ENCODE data around the gene RPA3.

The RPA3 gene

DNA sequence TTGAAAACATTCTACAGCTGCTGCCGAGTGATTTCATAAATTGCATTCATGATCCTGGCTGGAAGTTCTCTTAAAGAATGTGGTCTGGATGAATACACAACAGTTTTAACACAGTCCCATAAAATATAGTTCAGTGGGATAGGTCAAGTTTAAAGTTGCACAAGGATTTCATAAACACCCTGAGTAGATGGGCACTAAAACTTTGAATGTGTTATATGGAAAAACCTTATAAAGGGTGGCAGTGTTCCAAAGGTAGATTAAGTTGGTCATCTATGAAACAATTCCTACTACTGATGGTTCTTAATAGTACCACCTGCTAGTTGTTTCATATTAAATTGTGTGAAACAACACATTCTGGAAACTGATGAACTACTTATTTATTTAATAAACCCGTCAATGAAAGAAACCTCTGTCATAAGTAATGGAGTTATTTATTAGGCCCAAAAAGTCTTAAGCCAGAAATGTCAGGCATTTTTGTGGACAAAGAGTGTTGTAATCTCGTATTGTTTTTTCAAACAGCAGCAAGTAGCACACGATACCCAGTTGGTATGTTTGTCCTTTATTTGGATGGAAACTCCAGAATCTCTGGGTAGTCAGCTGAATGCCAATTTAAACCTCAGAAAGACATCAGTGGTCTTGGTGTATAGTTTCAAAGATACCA lies 14.3 kb upstream of the RPA3 start:
- DNase-seq (ENCODE audit: low read depth in 2 of 2) = no peak

DNA sequence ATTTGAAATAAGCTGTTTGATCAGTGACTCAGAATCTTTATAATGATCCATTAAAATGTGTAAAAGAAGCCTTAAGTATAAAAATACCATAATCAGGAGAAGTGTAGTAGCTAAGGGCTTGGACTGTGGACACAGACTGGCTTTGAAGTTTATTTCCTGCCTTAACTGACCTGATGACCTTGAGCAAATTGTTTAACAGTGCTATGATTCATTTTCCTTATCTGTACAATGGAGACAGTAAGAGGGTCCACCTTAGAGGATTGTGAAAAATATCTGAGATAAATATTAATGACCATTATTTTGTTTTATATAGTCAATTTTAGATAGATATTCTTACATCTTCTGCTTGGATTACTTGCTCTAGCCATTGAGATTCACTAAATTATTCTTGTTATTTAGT lies 13.3 kb upstream of the RPA3 start:
- no peak for DNase-seq (ENCODE audit: low read depth in 2 of 2)

DNA sequence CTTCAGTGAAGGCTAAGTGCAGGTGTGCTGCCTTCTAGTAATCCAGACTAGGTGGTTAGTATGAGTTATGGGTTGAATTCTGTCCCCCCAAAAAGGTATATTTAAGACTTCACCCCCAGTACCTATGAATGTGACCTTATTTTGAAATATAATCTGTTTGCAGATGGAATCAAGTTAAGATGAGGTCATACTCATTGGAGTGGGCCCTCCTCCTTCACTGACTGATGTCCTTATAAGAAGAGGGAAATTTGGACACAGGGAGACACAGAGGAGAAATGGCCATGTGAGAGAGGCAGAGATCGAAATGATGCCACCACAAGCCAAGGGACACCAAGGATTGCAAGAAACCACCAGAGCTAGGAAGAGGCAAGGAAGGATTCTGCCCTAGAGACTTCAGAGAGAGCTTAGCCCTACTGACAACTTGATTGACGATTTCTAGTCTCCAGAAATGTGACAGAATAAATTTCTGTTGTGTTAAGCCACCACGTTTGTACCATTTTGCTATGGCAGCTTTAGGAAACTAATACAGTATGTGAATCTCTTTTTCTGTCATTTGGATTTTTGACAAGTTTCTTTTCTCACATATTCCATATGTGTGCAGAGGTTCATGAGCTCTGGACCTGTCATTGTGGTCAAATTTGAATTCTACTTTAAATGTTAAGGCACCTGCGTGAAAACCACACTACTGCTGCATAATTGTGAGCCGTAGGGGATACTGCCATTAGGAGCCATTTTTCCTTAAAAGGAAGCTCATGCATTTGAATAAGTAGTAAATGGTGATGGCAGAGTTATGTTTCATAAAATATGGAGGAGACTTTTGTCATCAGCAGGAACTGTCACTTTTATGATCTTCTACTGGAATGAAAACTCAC lies 2.6 kb upstream of the RPA3 start:
- no peak for DNase-seq (ENCODE audit: low read depth in 2 of 2)

GRCh38 chr7:7720193-7720592 lies 1.8 kb upstream of the RPA3 start:
- DNase-seq (ENCODE audit: low read depth in 2 of 2) = no peak

DNA sequence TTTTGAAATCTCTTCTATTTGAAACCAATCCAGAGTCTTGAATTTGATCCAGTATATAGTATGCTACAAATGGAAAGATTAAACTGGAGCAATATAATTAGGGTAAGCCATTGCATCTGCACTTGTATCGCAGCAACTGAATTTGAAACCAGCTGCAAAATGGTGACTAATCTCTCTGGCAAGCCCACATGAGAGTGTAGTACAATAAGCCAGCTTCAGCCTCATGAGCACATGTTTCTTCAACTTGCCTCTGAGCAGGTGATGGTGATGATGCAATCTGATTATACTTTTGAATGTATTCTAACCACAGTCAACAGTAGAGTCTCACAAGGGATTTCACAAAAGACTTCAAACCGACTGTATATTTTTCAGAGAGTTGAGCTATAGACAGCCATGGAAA lies 829 bp upstream of the RPA3 start:
- DNase-seq (ENCODE audit: low read depth in 2 of 2) = peak; percentile 9 to 25

GRCh38 chr7:7713730-7714129 lies 4.7 kb downstream of the RPA3 start:
- no peak for DNase-seq (ENCODE audit: low read depth in 2 of 2)

DNA sequence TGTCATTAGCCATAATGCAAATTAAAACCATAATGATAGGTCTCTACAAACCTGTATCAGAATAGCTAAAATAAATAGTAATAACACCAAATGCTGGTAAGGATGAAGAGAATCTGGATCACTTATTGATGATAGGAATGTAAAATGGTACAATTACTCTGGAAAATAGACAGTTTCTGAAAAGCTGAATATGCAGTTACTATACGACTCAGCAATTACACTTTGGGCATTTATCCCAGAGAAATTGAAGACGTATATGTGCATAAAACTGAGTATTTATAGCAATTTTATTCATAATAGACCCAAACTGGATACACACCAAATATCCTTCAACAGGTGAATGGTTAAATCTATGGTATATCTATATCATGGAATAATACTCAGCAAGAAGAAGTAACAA lies 7.9 kb downstream of the RPA3 start:
- DNase-seq (ENCODE audit: low read depth in 2 of 2) = no peak

GRCh38 chr7:7709291-7709690 lies 9.1 kb downstream of the RPA3 start:
- no peak for DNase-seq (ENCODE audit: low read depth in 2 of 2)

DNA sequence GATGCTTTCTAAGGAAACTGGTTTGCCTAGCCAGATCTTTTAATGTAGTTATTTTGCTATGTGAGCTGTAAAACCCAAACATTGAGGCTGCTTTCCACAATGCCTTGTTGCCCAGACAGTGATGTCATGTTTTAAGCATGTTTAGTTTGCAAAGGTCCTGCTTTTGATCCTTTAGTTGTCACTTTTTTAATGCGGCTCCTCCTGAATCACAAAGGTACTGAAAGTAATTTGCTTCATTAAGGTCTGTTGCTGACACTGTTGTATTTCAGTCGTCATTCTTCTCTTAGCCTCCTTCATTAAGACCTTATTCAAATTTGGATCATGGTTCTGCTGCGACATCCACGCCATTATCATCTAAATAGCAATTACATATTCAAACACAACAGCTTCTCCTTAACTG lies 10.6 kb downstream of the RPA3 start:
- no peak for DNase-seq (ENCODE audit: low read depth in 2 of 2)

GRCh38 chr7:7707246-7707645 lies 11.2 kb downstream of the RPA3 start:
- DNase-seq (ENCODE audit: low read depth in 2 of 2) = no peak

DNA sequence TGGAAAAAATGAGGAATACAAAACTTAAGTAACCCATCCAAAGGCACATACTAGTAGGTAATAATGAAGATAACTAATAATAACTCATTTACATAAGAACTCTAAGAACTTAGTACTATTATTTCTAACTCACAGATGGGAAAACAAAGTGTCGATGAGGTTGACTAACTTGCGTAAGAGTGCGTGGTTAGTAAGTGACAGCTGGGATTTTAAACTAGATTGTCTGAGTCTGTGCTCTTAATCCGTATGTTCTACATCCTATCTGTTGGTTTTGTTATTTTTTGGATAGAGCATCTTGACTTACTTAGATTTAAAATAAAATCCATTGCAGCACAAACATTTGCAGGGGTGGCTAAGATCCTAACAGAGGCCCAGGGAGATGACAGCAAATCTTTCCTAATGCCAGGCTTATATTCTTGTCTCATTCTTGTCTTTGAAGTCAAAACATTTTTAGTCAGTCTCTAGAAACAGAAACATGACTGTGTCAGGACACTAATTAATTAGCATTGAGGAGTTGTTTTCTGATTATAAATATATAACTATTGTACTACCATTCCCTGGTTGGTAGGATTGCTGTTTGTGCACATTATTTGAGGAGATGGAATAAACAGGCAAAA lies 11.7 kb downstream of the RPA3 start:
- DNase-seq (ENCODE audit: low read depth in 2 of 2) = no peak

- DNase-seq (ENCODE audit: low read depth in 2 of 2) = no peak
These were observed 12.3 kb downstream of the RPA3 start for GRCh38 chr7:7706101-7706511.

DNA sequence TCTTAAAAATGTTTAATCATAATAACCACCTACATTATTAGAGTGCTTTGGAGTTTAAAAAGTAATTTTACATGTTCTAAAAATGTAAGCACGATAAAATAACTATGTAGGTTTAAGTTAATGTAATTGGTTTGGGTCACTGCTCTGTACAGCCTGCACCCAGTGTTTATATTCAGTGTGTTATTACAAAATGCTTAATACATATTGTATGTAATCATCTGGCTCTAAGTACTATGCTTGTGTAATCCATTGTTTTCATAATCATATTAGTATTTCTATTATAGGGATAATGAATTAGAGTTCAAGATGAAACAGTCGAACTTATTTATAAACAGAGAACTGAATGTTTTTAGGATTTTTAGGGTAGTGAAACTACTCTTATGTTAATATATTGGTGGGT lies 13.1 kb downstream of the RPA3 start:
- DNase-seq (ENCODE audit: low read depth in 2 of 2) = no peak

GRCh38 chr7:7704867-7705266 lies 13.5 kb downstream of the RPA3 start:
- no peak for DNase-seq (ENCODE audit: low read depth in 2 of 2)

- no peak for DNase-seq (ENCODE audit: low read depth in 2 of 2)
These were observed 15.0 kb downstream of the RPA3 start for GRCh38 chr7:7703427-7703826.

- no peak for DNase-seq (ENCODE audit: low read depth in 2 of 2)
These were observed 15.6 kb downstream of the RPA3 start for GRCh38 chr7:7702826-7703225.

- DNase-seq (ENCODE audit: low read depth in 2 of 2) = no peak
These were observed 16.9 kb downstream of the RPA3 start for GRCh38 chr7:7701527-7701926.

DNA sequence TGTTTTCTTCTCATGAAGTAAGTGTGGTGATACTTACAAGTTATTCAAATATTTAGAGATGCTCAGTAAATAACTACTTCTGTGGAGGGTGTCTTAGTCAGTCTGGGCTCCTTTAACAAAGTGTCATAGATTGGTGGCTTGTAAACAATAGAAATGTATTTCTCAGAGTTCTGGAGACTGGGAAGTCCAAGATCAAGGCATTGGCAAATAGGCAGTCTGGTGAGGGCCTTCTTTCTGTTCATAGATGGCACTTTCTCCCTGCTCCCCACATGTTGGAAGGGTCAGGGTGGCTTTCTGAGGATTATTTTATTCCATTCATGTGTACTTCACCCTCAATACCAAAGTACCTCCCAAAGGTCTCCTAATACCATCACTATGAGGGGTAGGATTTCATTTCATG lies 18.4 kb downstream of the RPA3 start:
- DNase-seq (ENCODE audit: low read depth in 2 of 2) = no peak

DNA sequence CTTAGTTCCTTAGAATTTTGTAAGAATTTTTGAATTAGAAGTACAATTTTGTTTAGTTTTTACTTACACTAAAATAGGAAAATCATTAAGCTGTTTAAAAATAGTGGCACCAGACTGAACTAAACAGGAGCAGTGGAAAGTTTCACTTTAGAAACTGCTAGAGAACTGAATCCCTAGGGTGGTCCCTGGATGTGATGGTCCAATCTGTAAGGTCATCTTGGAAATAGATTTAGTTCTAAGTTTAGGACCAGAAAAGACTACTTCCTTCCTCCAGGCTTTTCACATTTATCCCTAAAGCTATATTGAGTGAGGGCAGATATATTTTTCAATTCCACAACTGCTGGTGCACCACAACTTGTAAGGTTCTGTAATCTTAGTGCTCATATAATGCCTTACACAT lies 19.0 kb downstream of the RPA3 start:
- DNase-seq (ENCODE audit: low read depth in 2 of 2) = no peak

GRCh38 chr7:7698930-7699329 lies 19.5 kb downstream of the RPA3 start:
- no peak for DNase-seq (ENCODE audit: low read depth in 2 of 2)

DNA sequence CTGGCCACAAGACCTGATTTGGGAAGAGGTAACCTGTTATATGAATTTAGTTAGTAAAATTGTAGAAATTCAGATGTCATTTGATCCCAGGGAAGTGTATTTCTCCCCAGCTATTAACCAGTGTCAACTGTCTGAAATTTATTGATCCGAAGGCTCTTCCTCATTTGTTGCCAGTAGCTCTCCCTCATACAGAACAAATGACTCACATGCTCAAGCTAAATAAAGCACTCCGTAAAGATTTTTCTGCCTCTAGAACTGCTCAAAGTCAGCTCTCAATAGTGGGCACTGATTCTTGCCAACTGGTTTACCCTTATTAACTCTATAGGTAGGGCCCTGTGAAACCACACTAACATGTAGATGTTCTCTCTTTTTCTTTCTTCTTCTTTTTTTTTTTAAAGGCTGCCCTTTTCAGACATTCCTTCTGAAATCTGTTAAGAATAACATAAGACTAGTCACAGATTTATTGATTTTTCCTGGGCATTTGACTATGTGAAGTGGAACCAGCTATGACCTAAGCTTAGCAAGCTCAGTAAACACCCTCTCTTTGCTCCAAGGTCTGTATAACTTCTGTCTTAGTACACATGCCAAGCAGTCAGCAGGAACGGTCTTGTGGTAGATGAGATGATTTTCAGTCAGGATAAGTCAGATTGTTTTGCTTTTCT lies 21.8 kb downstream of the RPA3 start:
- no peak for DNase-seq (ENCODE audit: low read depth in 2 of 2)

DNA sequence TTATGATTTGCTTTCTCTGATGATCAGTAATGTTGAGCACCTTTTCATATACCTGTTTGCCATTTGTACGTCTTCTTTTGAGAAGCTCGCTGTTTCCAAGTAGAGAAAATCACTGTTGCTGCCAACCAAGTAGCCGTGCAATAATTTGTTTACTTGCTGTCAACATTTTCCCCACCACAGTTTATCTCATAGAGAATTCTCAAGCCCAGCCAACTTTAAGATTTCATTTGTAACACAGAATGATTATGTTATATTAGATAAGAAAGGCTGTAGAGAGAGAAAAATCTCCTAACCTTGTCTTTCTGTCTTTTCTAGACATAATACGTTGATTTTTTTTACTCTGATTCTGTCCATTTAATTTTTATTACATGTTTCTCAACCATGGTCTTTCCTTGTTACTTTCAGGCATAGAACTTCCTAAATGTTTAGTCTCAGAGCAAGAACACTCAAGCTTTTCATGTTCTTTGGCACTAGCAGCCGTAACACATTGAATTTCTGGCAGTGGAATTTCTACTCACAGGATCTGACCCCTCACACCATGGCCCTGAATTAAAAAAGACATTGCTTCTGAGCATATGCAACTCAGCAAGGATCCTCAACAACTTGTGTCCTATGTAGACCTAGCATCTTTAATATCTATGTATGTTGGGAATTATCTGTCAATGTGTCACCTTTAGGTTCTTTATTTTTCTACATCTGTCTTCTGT lies 23.1 kb downstream of the RPA3 start:
- no peak for DNase-seq (ENCODE audit: low read depth in 2 of 2)

All from stimulated activated CD8-positive, alpha-beta memory T cell treated with anti-CD3 and anti-CD28 coated beads, Interleukin-7, amount 100 ng/mL, for 4 hours (primary cell).